Omental fat pad (tissue), 4 donors: ENCODE results near the gene CCNB1. TPM values are rescaled to one million over a fixed set of nuclear protein-coding genes. Genes with fewer than 3 reads are reported as not detected.
"Not testable (repeated sequence)": the region's sequence is repeated elsewhere in the genome, so short reads cannot be mapped to it uniquely, and the experiment has no call there.

Source experiments
- ATAC-seq: fragments of 150-250 bp; one replicate; pipeline ENCODE4 v1.9.1; 2016; ENCODE audit warnings: mild to moderate bottlenecking, moderate library complexity; ENCODE audit not compliant: low FRiP score
- DNase-seq: peaks from one replicate; pipeline ENCODE4 v3.0.0-alpha.2; 2019; ENCODE audit warnings: low spot score
- CTCF ChIP-seq, 3 donors: fragments of 450-650 bp; IDR thresholded peaks; one replicate each; pipeline ENCODE4 v1.5.1; 2016 to 2017; ENCODE audit warnings: antibody characterized with exemption in 3 of 3, mild to moderate bottlenecking in 3 of 3, moderate library complexity in 2 of 3
- small RNA-seq: library from RNA; depleted of rRNA; stranded (forward); fragments of <200 nt; gene quantifications from one replicate; pipeline ENCODE3, GENCODE V24; 2016
- total RNA-seq, 4 donors: library from RNA; depleted of rRNA; stranded (reverse); fragments of >200 nt; gene quantifications; one replicate each; pipeline ENCODE4 v1.1.0, GENCODE V29; 2016

CCNB1 gene
- total RNA-seq, 4 donors from 2014 or later: 1.9 to 11.9 (median 2.7) TPM

GRCh38 chr5:69219939-69220338, 53.0 kb downstream of the CCNB1 start:
- TF ChIP-seq CTCF (IDR thresholded peaks at IDR 0.05): no peak
- ATAC-seq: no peak
- DNase-seq: no peak

GRCh38 chr5:69220371-69220770, 53.4 kb downstream of the CCNB1 start:
- not testable (repeated sequence) for ATAC-seq, DNase-seq

- not testable (repeated sequence) for ATAC-seq, DNase-seq
These were observed 53.9 kb downstream of the CCNB1 start for GRCh38 chr5:69220833-69221232.

- DNase-seq: no peak
- TF ChIP-seq CTCF (IDR thresholded peaks at IDR 0.05): no peak
- no peak for ATAC-seq
These were observed 57.6 kb downstream of the CCNB1 start for GRCh38 chr5:69224520-69224919.

GRCh38 chr5:69225860-69226259, 58.9 kb downstream of the CCNB1 start:
- no peak for ATAC-seq
- TF ChIP-seq CTCF (IDR thresholded peaks at IDR 0.05): no peak
- DNase-seq: no peak

Small RNA genes within 50 kb of the gene (small RNA-seq; reads per million reads assigned to genes)
- not detected for gene SNORA50D

Other genes starting within 250 kb of the CCNB1 start
- gene SLC30A5, start 73.1 kb upstream of the CCNB1 start, total RNA-seq: 10 to 100 TPM; 39.1 to 52.6 (median 42.3) TPM
- gene CENPH, start 22.4 kb downstream of the CCNB1 start, total RNA-seq: 1 to 10 TPM; 1.0 to 2.5 (median 2.0) TPM
- 10 to 100 TPM; 12.1 to 19.3 (median 15.5) TPM for gene CDK7, start 67.7 kb downstream of the CCNB1 start, total RNA-seq
- gene CCDC125, start 165.7 kb downstream of the CCNB1 start, total RNA-seq: 1 to 10 TPM; 5.2 to 9.1 (median 5.8) TPM
- 10 to 100 TPM; 19.2 to 31.1 (median 24.7) TPM for gene AK6, start 202.4 kb downstream of the CCNB1 start, total RNA-seq
- 10 to 100 TPM; 38.6 to 57.0 (median 49.8) TPM for gene TAF9, start 202.4 kb downstream of the CCNB1 start, total RNA-seq
- gene RAD17, start 202.7 kb downstream of the CCNB1 start, total RNA-seq: 10 to 100 TPM in 2 of 4 donors, 1 to 10 TPM in 2; 9.6 to 22.4 (median 11.4) TPM
- gene MARVELD2, start 248.0 kb downstream of the CCNB1 start, total RNA-seq: 1 to 10 TPM in 3 of 4 donors, under 1 TPM in 1; 0.63 to 1.9 (median 1.4) TPM